Activated CD8-positive, alpha-beta T cell treated with anti-CD3 and anti-CD28 coated beads for 36 hours (primary cell): ENCODE results near the gene XPO1. TPM values are rescaled to one million over a fixed set of nuclear protein-coding genes. Genes with fewer than 3 reads are reported as not detected.

Source experiments
- ATAC-seq: fragments of 200-7000 bp; cut with Tn5 transposase; one replicate; pipeline ENCODE4 v1.10.0; 2021; ENCODE audit warnings: mild to moderate bottlenecking, moderate library complexity
- CTCF ChIA-PET: fragments of 350-600 bp; sonication (Branson Sonifier 250); formaldehyde crosslinking; loops from one replicate; lab custom pipeline; 2021; ENCODE audit warnings: antibody characterized with exemption; lab: Charles Lee
- POLR2A ChIA-PET: fragments of 350-600 bp; sonication (Branson Sonifier 250); formaldehyde crosslinking; loops from one replicate; lab custom pipeline; 2021; ENCODE audit warnings: antibody characterized with exemption; lab: Charles Lee
- DNase-seq: peaks from one replicate; pipeline ENCODE4 v3.0.0-alpha.2; 2020
- H3K27ac Mint-ChIP-seq: one replicate; pipeline ENCODE4 v1.8.0; 2021; ENCODE audit warnings: mild to moderate bottlenecking, mixed read lengths
- H3K27me3 Mint-ChIP-seq: one replicate; pipeline ENCODE4 v1.8.0; 2021; ENCODE audit warnings: mixed read lengths
- H3K36me3 Mint-ChIP-seq: one replicate; pipeline ENCODE4 v1.8.0; 2021; ENCODE audit warnings: low read depth, mixed read lengths
- H3K4me1 Mint-ChIP-seq: one replicate; pipeline ENCODE4 v1.8.0; 2021; ENCODE audit warnings: low read depth, mixed read lengths
- H3K4me3 Mint-ChIP-seq: one replicate; pipeline ENCODE4 v1.8.0; 2021; ENCODE audit warnings: mild to moderate bottlenecking, moderate library complexity, mixed read lengths
- H3K9me3 Mint-ChIP-seq: one replicate; pipeline ENCODE4 v1.8.0; 2021; ENCODE audit warnings: mixed read lengths
- CTCF ChIP-seq: fragments of 200-600 bp; IDR thresholded peaks from one replicate; pipeline ENCODE4 v1.8.0; 2022; ENCODE audit warnings: antibody characterized with exemption, mild to moderate bottlenecking
- intact Hi-C: fragments of 100-400 bp; cut with micrococcal nuclease; formaldehyde crosslinking; loops from one replicate; pipeline ENCODE4 v1.10.0; 2022
- total RNA-seq, 2 experiments: library from RNA; stranded (reverse); gene quantifications; one replicate each; pipeline ENCODE4 v1.2.3, GENCODE V29; 2021

Gene XPO1
- total RNA-seq, 2 experiments from 2014 or later: 208 to 221 TPM

DNA sequence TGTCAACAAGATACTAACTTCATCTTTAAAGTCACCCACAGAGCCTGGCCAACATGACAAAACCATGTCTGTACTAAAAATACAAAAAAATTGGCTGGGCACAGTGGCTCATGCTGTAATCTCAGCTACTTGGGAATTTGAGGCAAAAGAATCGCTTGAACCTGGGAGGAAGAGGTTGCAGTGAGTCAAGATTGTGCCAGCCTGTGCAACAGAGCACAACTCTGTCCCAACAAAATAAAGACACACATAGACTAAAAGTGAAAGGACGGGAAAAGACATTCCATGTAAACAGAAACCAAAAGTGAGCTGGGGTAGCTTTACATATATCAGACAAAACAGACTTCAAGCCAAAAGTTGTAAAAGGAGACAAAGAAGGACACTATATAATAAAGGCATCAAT, 102.1 kb downstream of the XPO1 start:
- H3K27me3 Mint-ChIP-seq: no peaks in the 10 kb centered on the region
- ChIA-PET CTCF (interaction anchor here (1.6 kb wide), 1 partner anchor 10 kb away, joined by 10 read pairs; no protein-coding TSS in a partner anchor), POLR2A (interaction anchor here (2.2 kb wide), 1 partner anchor 10 kb away, joined by 5 read pairs; no protein-coding TSS in a partner anchor)
- peaks cover 14% of the 10 kb centered on the region for H3K9me3 Mint-ChIP-seq
- intact Hi-C loops: no loop called here
- peak overlapping the region; percentile 1 for H3K27ac Mint-ChIP-seq
- ATAC-seq (no peak), DNase-seq (no peak)
- H3K4me3 Mint-ChIP-seq: no peak overlapping the region
- H3K36me3 Mint-ChIP-seq: peaks cover 31% of the 10 kb centered on the region
- peaks cover 51% of the 10 kb centered on the region for H3K4me1 Mint-ChIP-seq
- TF ChIP-seq CTCF: no peak

GRCh38 chr2:61435291-61435690, 102.9 kb downstream of the XPO1 start:
- peaks cover 56% of the 10 kb centered on the region for H3K4me1 Mint-ChIP-seq
- no peaks in the 10 kb centered on the region for H3K27me3 Mint-ChIP-seq
- ChIA-PET POLR2A (no interaction called here), CTCF (interaction anchor here (1.2 kb wide), 1 partner anchor 9 kb away, joined by 9 read pairs; no protein-coding TSS in a partner anchor)
- H3K27ac Mint-ChIP-seq: no peak overlapping the region
- ATAC-seq (no peak), DNase-seq (no peak)
- intact Hi-C loops: no loop called here
- no peak overlapping the region for H3K4me3 Mint-ChIP-seq
- peaks cover 31% of the 10 kb centered on the region for H3K36me3 Mint-ChIP-seq
- peaks cover 14% of the 10 kb centered on the region for H3K9me3 Mint-ChIP-seq
- no peak for TF ChIP-seq CTCF

- Mint-ChIP-seq H3K27ac (peak overlapping the region; percentile 26), H3K36me3 (peaks cover 27% of the 10 kb centered on the region), H3K4me3 (no peak overlapping the region), H3K4me1 (peaks cover 54% of the 10 kb centered on the region), H3K9me3 (peaks cover 14% of the 10 kb centered on the region), H3K27me3 (no peaks in the 10 kb centered on the region)
- DNase-seq (no peak), ATAC-seq (peak; percentile 30)
- CTCF ChIA-PET: interaction anchor here (0.7 kb wide), 1 partner anchor 356 kb away, joined by 3 read pairs; no protein-coding TSS in a partner anchor
- POLR2A ChIA-PET: no interaction called here
- no peak for TF ChIP-seq CTCF
- intact Hi-C loops: no loop called here
Measured at GRCh38 chr2:61434314-61434713, 103.8 kb downstream of the XPO1 start.

DNA sequence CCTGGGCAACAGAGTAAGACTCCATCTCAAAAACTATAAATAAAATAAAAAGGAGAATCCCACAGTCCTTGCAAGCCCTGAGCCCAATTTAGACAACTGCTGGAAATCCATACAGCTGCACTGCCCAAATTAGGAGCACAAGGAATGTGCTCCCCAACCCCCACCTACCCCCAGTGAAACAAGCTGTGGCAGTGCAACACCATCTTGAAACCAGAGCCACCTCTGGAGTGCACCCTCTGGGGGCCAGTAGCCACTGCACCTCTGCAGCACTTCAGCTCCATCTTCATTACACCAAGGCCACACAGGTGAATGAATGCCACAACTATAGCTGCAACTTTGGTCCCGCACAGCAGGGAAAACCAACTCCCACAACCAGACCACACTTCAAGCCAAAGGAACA, 104.5 kb downstream of the XPO1 start:
- no peak for TF ChIP-seq CTCF
- ATAC-seq (no peak), DNase-seq (no peak)
- intact Hi-C loops: no loop called here
- no peak overlapping the region for H3K4me3 Mint-ChIP-seq
- peaks cover 21% of the 10 kb centered on the region for H3K36me3 Mint-ChIP-seq
- no peaks in the 10 kb centered on the region for H3K27me3 Mint-ChIP-seq
- CTCF ChIA-PET: interaction anchor here (0.7 kb wide), 1 partner anchor 357 kb away, joined by 3 read pairs; no protein-coding TSS in a partner anchor
- peak overlapping the region; percentile 26 for H3K27ac Mint-ChIP-seq
- H3K4me1 Mint-ChIP-seq: peaks cover 50% of the 10 kb centered on the region
- H3K9me3 Mint-ChIP-seq: peaks cover 14% of the 10 kb centered on the region
- POLR2A ChIA-PET: interaction anchor here (0.9 kb wide), 1 partner anchor 27 kb away, joined by 4 read pairs; no protein-coding TSS in a partner anchor

GRCh38 chr2:61432990-61433389, 105.2 kb downstream of the XPO1 start:
- H3K4me1 Mint-ChIP-seq: peaks cover 50% of the 10 kb centered on the region
- ATAC-seq (no peak), DNase-seq (no peak)
- ChIA-PET CTCF (interaction anchor here (0.9 kb wide), 1 partner anchor 12 kb away, joined by 3 read pairs; no protein-coding TSS in a partner anchor), POLR2A (interaction anchor here (0.8 to 1.4 kb wide), 3 partner anchors 9 to 188 kb away, joined by 3 to 4 read pairs (median 4); no protein-coding TSS in a partner anchor)
- H3K27ac Mint-ChIP-seq: peak overlapping the region; percentile 50
- H3K9me3 Mint-ChIP-seq: peaks cover 14% of the 10 kb centered on the region
- TF ChIP-seq CTCF: no peak
- no peaks in the 10 kb centered on the region for H3K27me3 Mint-ChIP-seq
- intact Hi-C loops: no loop called here
- peaks cover 18% of the 10 kb centered on the region for H3K36me3 Mint-ChIP-seq
- H3K4me3 Mint-ChIP-seq: no peak overlapping the region
